HepG2 (cell line): ENCODE data around the gene CD40. TPM values are rescaled to one million over a fixed set of nuclear protein-coding genes. Genes with fewer than 3 reads are reported as not detected.

Source experiments
- ATAC-seq: fragments of 200-7000 bp; cut with Tn5 transposase; 3 replicates; pipeline ENCODE4 v1.9.1; 2020; ENCODE audit warnings: mild to moderate bottlenecking, moderate library complexity
- BruUV-seq: library from RNA; stranded (reverse); fragments of 400-500 nt; replicated peaks from 2 replicates; lab custom pipeline; 2021; lab: Mats Ljungman, UMichigan
- CTCF ChIA-PET: fragments of 300-600 bp; formaldehyde crosslinking; extraction: SDS; loops from one replicate; lab custom pipeline; 2021; ENCODE audit warnings: low total read pairs, inconsistent platforms, low intra/inter-chr PET ratio; lab: Yijun Ruan, JAX
- POLR2A ChIA-PET: fragments of 350-600 bp; sonication (Branson Sonifier 250); formaldehyde crosslinking; loops from one replicate; lab custom pipeline; 2020; ENCODE audit warnings: antibody characterized with exemption, inconsistent platforms; lab: Yijun Ruan, JAX
- DNase-seq: peaks from one replicate; pipeline ENCODE4 v3.0.0-alpha.2; 2015; ENCODE audit warnings: low spot score
- FAIRE-seq: peaks from 3 replicates; lab custom pipeline; 2011; peaks lifted over from hg19 to GRCh38; lab: Jason Lieb, UNC
- H2AFZ ChIP-seq: one replicate; pipeline ENCODE4 v1.6.1; 2011; ENCODE audit warnings: low read length, inconsistent platforms
- H3K27ac ChIP-seq: fragments of 300-600 bp; 3 replicates; pipeline ENCODE4 v1.8.0; 2011; ENCODE audit warnings: mixed run types, mild to moderate bottlenecking, mixed read lengths, low read length, inconsistent platforms; ENCODE audit not compliant: insufficient read depth; ENCODE audit errors: extremely low read length
- H3K27me3 ChIP-seq, 2 experiments: fragments of 200-600 bp in 1 of 2; 2 replicates in 1 of 2; 3 replicates in 1 of 2; pipeline versions ENCODE4 v1.6.0 to v1.8.0; 2011; ENCODE audit warnings: low read length in 2 of 2, mild to moderate bottlenecking in 2 of 2, moderate library complexity in 2 of 2, inconsistent platforms in 1 of 2; ENCODE audit not compliant: insufficient read depth in 2 of 2, control insufficient read depth in 1 of 2
- H3K36me3 ChIP-seq, 2 experiments: fragments of 200-600 bp in 1 of 2; replicated peaks in 1 of 2; 2 replicates in 1 of 2; 3 replicates in 1 of 2; pipeline versions ENCODE4 v1.5.1 to v1.8.0; 2011; ENCODE audit warnings: low read length in 2 of 2, inconsistent platforms in 1 of 2; ENCODE audit not compliant: insufficient read depth in 2 of 2, control insufficient read depth in 1 of 2
- H3K4me1 ChIP-seq: 2 replicates; pipeline ENCODE4 v1.5.1; 2012; ENCODE audit warnings: low read length, inconsistent platforms; ENCODE audit not compliant: insufficient read depth
- H3K4me2 ChIP-seq: 2 replicates; pipeline ENCODE4 v1.6.0; 2011; ENCODE audit warnings: low read depth, low read length, inconsistent platforms
- H3K4me3 ChIP-seq, 3 experiments: fragments of 200-600 bp in 1 of 3; sonication (generic), shearing (Covaris generic) in 1 of 3; replicated peaks in 1 of 3; 2 replicates each; pipeline ENCODE4 v1.5.1; 2011 to 2016; ENCODE audit warnings: low read length in 3 of 3, inconsistent platforms in 2 of 3, low read depth in 2 of 3, mild to moderate bottlenecking in 2 of 3, control low read depth in 1 of 3, mixed read lengths in 1 of 3; ENCODE audit not compliant: insufficient read depth in 1 of 3
- H3K79me2 ChIP-seq: one replicate; pipeline ENCODE4 v1.6.1; 2011; ENCODE audit warnings: low read length, inconsistent platforms; ENCODE audit not compliant: insufficient read depth
- H3K9ac ChIP-seq: 2 replicates; pipeline ENCODE4 v1.6.0; 2011; ENCODE audit warnings: mild to moderate bottlenecking, low read depth, low read length, inconsistent platforms; ENCODE audit not compliant: insufficient read depth
- H3K9me3 ChIP-seq: 2 replicates; pipeline ENCODE4 v1.5.1; 2012; ENCODE audit warnings: mild to moderate bottlenecking, low read length
- H4K20me1 ChIP-seq: 2 replicates; pipeline ENCODE4 v1.6.0; 2011; ENCODE audit warnings: inconsistent platforms, mild to moderate bottlenecking, low read length, moderate library complexity; ENCODE audit not compliant: insufficient read depth
- CREB3 ChIP-seq: sonication (generic); formaldehyde crosslinking; IDR thresholded peaks from 2 replicates; pipeline ENCODE4 v1.5.0; 2020; ENCODE audit warnings: missing genetic modification reagents
- EP300 ChIP-seq, 3 experiments: sonication (generic) in 1 of 3; formaldehyde crosslinking in 1 of 3; IDR thresholded peaks; 2 replicates each; pipeline versions ENCODE4 v1.5.1 to v1.6.1; 2011 to 2020; ENCODE audit warnings: low read depth in 2 of 3, low read length in 2 of 3, borderline replicate concordance in 1 of 3, improper control_type of control experiment in 1 of 3, mild to moderate bottlenecking in 1 of 3, missing genetic modification reagents in 1 of 3, moderate library complexity in 1 of 3
- FLYWCH1 ChIP-seq: sonication (generic); formaldehyde crosslinking; IDR thresholded peaks from 2 replicates; pipeline ENCODE4 v1.8.1; 2023; ENCODE audit warnings: mild to moderate bottlenecking, missing genetic modification reagents
- HNF1B ChIP-seq: sonication (generic); formaldehyde crosslinking; IDR thresholded peaks from 2 replicates; pipeline ENCODE4 v1.5.1; 2020; ENCODE audit warnings: mild to moderate bottlenecking, moderate library complexity, missing genetic modification reagents
- NFKBIZ ChIP-seq: IDR thresholded peaks from 2 replicates; pipeline ENCODE4 v1.6.1; 2018; ENCODE audit warnings: missing genetic modification reagents, missing compliant biosample characterization
- PITX1 ChIP-seq: sonication (generic); formaldehyde crosslinking; IDR thresholded peaks from 2 replicates; pipeline ENCODE4 v1.5.1; 2020; ENCODE audit warnings: mild to moderate bottlenecking, missing genetic modification reagents
- RCOR2 ChIP-seq: IDR thresholded peaks from 2 replicates; pipeline ENCODE4 v1.6.1; 2016; ENCODE audit warnings: missing biosample characterization, missing genetic modification reagents
- RNF2 ChIP-seq: fragments of 450-650 bp; conservative IDR thresholded peaks from 2 replicates; pipeline ENCODE4 v1.6.1; 2016; ENCODE audit warnings: low read depth
- ZFP36L2 ChIP-seq: sonication (generic); formaldehyde crosslinking; IDR thresholded peaks from 2 replicates; pipeline ENCODE4 v1.4.0; 2020; ENCODE audit warnings: missing genetic modification reagents
- ZNF33A ChIP-seq: sonication (generic); formaldehyde crosslinking; IDR thresholded peaks from 2 replicates; pipeline ENCODE4 v1.5.1; 2020; ENCODE audit warnings: missing genetic modification reagents, mild to moderate bottlenecking, moderate library complexity, borderline replicate concordance
- ZNF354B ChIP-seq: sonication (generic); formaldehyde crosslinking; IDR thresholded peaks from 2 replicates; pipeline ENCODE4 v1.8.0; 2022; ENCODE audit warnings: mild to moderate bottlenecking, missing genetic modification reagents
- ZNF530 ChIP-seq: sonication (generic); formaldehyde crosslinking; IDR thresholded peaks from 2 replicates; pipeline ENCODE4 v1.5.0; 2020; ENCODE audit warnings: low read depth, mild to moderate bottlenecking, missing genetic modification reagents
- ZNF589 ChIP-seq: sonication (generic); formaldehyde crosslinking; conservative IDR thresholded peaks from 2 replicates; pipeline ENCODE4 v1.8.0; 2022; ENCODE audit warnings: mild to moderate bottlenecking, moderate library complexity, missing genetic modification reagents
- ZNF615 ChIP-seq: sonication (generic); formaldehyde crosslinking; IDR thresholded peaks from 2 replicates; pipeline ENCODE4 v1.5.0; 2020; ENCODE audit warnings: mild to moderate bottlenecking, missing genetic modification reagents, borderline replicate concordance
- ZNF7 ChIP-seq: IDR thresholded peaks from 2 replicates; pipeline ENCODE4 v1.6.1; 2016; ENCODE audit warnings: missing biosample characterization, missing genetic modification reagents
- ZNF749 ChIP-seq: sonication (generic); formaldehyde crosslinking; IDR thresholded peaks from 2 replicates; pipeline ENCODE4 v1.8.0; 2022; ENCODE audit warnings: mild to moderate bottlenecking, missing genetic modification reagents, moderate library complexity, borderline replicate concordance
- ZNF782 ChIP-seq: sonication (generic); formaldehyde crosslinking; IDR thresholded peaks from 2 replicates; pipeline ENCODE4 v1.4.0; 2020; ENCODE audit warnings: missing genetic modification reagents, mild to moderate bottlenecking, borderline replicate concordance
- WGBS: methylation state at CpG from one replicate; pipeline ENCODE4 v1.1.6; 2017; ENCODE audit warnings: low lambda C conversion rate; 5-methylcytosine and 5-hydroxymethylcytosine counted together
- in situ Hi-C: cut with HindIII; loops from 2 replicates; pipeline ENCODE4 v1.10.0; 2017; ENCODE audit warnings: low pct_unique_long_range_greater_than_20kb; ENCODE audit not compliant: extremely low pct_ligation_motif_present
- intact Hi-C: fragments of 100-400 bp; cut with micrococcal nuclease; formaldehyde crosslinking; loops from one replicate; pipeline ENCODE4 v1.10.0; 2022; ENCODE audit not compliant: unreplicated experiment
- polyA plus RNA-seq, 8 experiments: library from polyadenylated mRNA; depleted of rRNA in 3 of 8; stranded (reverse) in 7 of 8; unstranded in 1 of 8; fragments of >200 nt; fragmentation: Illumina TruSeq in 4 of 8; extraction: Trizol in 4 of 8; gene quantifications; 2 replicates each; pipeline versions ENCODE4 v1.2.1 to v1.2.3, GENCODE V29; 2011 to 2016; ENCODE audit warnings: low read depth in 4 of 8, missing spikeins in 1 of 8, mixed read lengths in 1 of 8; ENCODE audit not compliant: insufficient read depth in 1 of 8
- total RNA-seq, 5 experiments: library from RNA; depleted of rRNA; stranded (reverse); fragments of >200 nt; fragmentation: Illumina TruSeq; extraction: Trizol; gene quantifications; 2 replicates each; pipeline ENCODE4 v1.2.3, GENCODE V29; 2016; ENCODE audit warnings: low read depth in 1 of 5

Gene CD40
- total and polyA plus RNA-seq, 2 of the 13 experiments (the other 11 are each of a cell fraction or from before 2014, with no cell fraction given), result 4.6 to 13.4 TPM

GRCh38 chr20:46142124-46142523, 24.0 kb downstream of the CD40 start:
- H3K27ac ChIP-seq, result no peak overlapping the region
- H2AFZ ChIP-seq, result no peak overlapping the region
- no peaks in the 10 kb centered on the region for H3K9me3 ChIP-seq
- FAIRE-seq (no peak), DNase-seq (no peak), ATAC-seq (no peak)
- no peaks in the 10 kb centered on the region for H4K20me1 ChIP-seq
- intact Hi-C loops, result no loop called here
- CTCF ChIA-PET, result no interaction called here
- H3K4me3 ChIP-seq, result no peak overlapping the region
- no peaks in the 10 kb centered on the region for H3K4me1 ChIP-seq
- in situ Hi-C loops, result no loop called here
- H3K27me3 ChIP-seq, result peaks cover 6 to 65% of the 10 kb centered on the region in 2 experiments; a peak in 4 of 5 replicates
- no peak overlapping the region for H3K9ac ChIP-seq
- H3K36me3 ChIP-seq, result no peaks in the 10 kb centered on the region
- H3K79me2 ChIP-seq, result no peaks in the 10 kb centered on the region
- 2% methylated on average over 5 of the region's 5 CpGs for WGBS
- H3K4me2 ChIP-seq, result no peak overlapping the region
- POLR2A ChIA-PET, result no interaction called here
- TF ChIP-seq ZNF33A (CRISPR knock-in tag), result no peak
- TF ChIP-seq ZNF7 (CRISPR knock-in tag), result no peak
- TF ChIP-seq ZFP36L2, result no peak
- TF ChIP-seq CREB3, result no peak
- TF ChIP-seq ZNF749 (CRISPR knock-in tag), result no peak
- no peak for TF ChIP-seq NFKBIZ (CRISPR knock-in tag)
- no peak for TF ChIP-seq RNF2
- TF ChIP-seq ZNF615 (CRISPR knock-in tag), result no peak
- no peak for TF ChIP-seq FLYWCH1 (CRISPR knock-in tag)
- TF ChIP-seq ZNF782 (CRISPR knock-in tag), result no peak
- no peak for TF ChIP-seq ZNF589
- TF ChIP-seq RCOR2 (CRISPR knock-in tag), result no peak
- TF ChIP-seq ZNF530 (CRISPR knock-in tag), result no peak
- no peak for TF ChIP-seq PITX1 (CRISPR knock-in tag)
- TF ChIP-seq ZNF354B (CRISPR knock-in tag), result no peak
- no peak for TF ChIP-seq HNF1B (CRISPR knock-in tag)
- TF ChIP-seq EP300 (IDR thresholded peaks at IDR 0.05; ENCODE audit: low read depth in 2 of 2, low read length in 2 of 2), result no peak
- TF ChIP-seq EP300 (CRISPR knock-in tag; IDR thresholded peaks at IDR 0.05; ENCODE audit: borderline replicate concordance), result no peak
- BruUV-seq, result no TSS peak
